ENCODE data around the gene ARHGAP21. TPM values are rescaled to one million over a fixed set of nuclear protein-coding genes. Genes with fewer than 3 reads are reported as not detected.
"Not testable (repeated sequence)": the region's sequence is repeated elsewhere in the genome, so short reads cannot be mapped to it uniquely, and the experiment has no call there.

Gene ARHGAP21
- total RNA-seq (2014; rRNA removed; shearing (Covaris generic)) (42.0 and 44.5 TPM in 2 replicates), polyA plus RNA-seq (2016; fragmentation: Nextera tagmentation; extraction: Ambion mirVana) (14.5 and 15.3 TPM in 2 replicates)
- long read RNA-seq, partial matches to known transcripts = 2 of 3 reads
- long read RNA-seq, other reads (novel, unspliced or antisense) = 1 of 3 reads

GRCh38 chr10:24723788-24724380, at the start of gene ARHGAP21:
Gene ARHGAP21 (minus strand): TSS chr10:24723887. CDS start chr10:24721899, 1,988 bp downstream.
- peaks cover 43% of the 10 kb centered on the region for H3K27me3 ChIP-seq (ENCODE audit: insufficient read depth)
- no peak within 1 kb of the TSS for H3K27ac ChIP-seq (ENCODE audit: low read depth)
- H3K4me1 Mint-ChIP-seq = peaks cover 21% of the 10 kb centered on the region
- ATAC-seq (peak; percentile 43), DNase-seq (ENCODE audit: low spot score) (peak; percentile 63)
- TF ChIP-seq CTCF (conservative IDR thresholded peaks at IDR 0.05; ENCODE audit: low read depth in 2 of 2) (peak; percentile 17 to 19; a peak in 2 of 4 replicates), ZNF331 (CRISPR knock-in tag; IDR thresholded peaks at IDR 0.05; ENCODE audit: low read depth) (no peak), EZH2phosphoT487 (IDR thresholded peaks at IDR 0.05; ENCODE audit: unreplicated experiment) (no peak)
- H2AFZ ChIP-seq = peak within 1 kb of the TSS; percentile 96
- peak within 1 kb of the TSS; percentile 93 for H3K4me2 ChIP-seq
- no peaks in the 10 kb centered on the region for H3K9me2 ChIP-seq (ENCODE audit: insufficient read depth)
- H3F3A ChIP-seq (replicated peaks; ENCODE audit: low read depth) = 0 out of 2 replicates have a peak, but pooled peaks cover 4% of the 10 kb centered on the region
- peak within 1 kb of the TSS; percentile 91 for H3K4me3 Mint-ChIP-seq
- no peaks in the 10 kb centered on the region; the same call in 2 of the 3 replicates for H3K36me3 Mint-ChIP-seq (ENCODE audit: low read depth)
- H3K79me2 ChIP-seq (replicated peaks; ENCODE audit: insufficient read depth) = peaks cover 34% of the 10 kb centered on the region
- H3K27ac Mint-ChIP-seq = no peak within 1 kb of the TSS
- peaks cover 28% of the 10 kb centered on the region for H3K27me3 Mint-ChIP-seq (ENCODE audit: insufficient read depth, low read depth, poor library complexity)
- peaks cover 43% of the 10 kb centered on the region for H3K4me1 ChIP-seq (ENCODE audit: insufficient read depth)
- peak within 1 kb of the TSS; percentile 84 for H3K4me3 ChIP-seq
- peaks cover 9% of the 10 kb centered on the region; the same call in 1 of the 2 replicates for H4K20me1 ChIP-seq (replicated peaks; ENCODE audit: insufficient read depth)
- H3K9me3 Mint-ChIP-seq = no peaks in the 10 kb centered on the region; the same call in 2 of the 3 replicates
- H3K36me3 ChIP-seq (ENCODE audit: insufficient read depth) = no peaks in the 10 kb centered on the region

GRCh38 chr10:24771943-24772694, 48.4 kb upstream of the ARHGAP21 start:
- Mint-ChIP-seq H3K9me3 (no peaks in the 10 kb centered on the region), H3K27ac (no peak overlapping the region), H3K27me3 (ENCODE audit: insufficient read depth, low read depth, poor library complexity) (no peaks in the 10 kb centered on the region), H3K4me3 (no peak overlapping the region), H3K4me1 (no peaks in the 10 kb centered on the region), H3K36me3 (ENCODE audit: low read depth) (no peaks in the 10 kb centered on the region; the same call in 2 of the 3 replicates)
- Histone ChIP-seq H3K36me3 (ENCODE audit: insufficient read depth) (no peaks in the 10 kb centered on the region), H2AFZ (no peak overlapping the region), H3K27me3 (ENCODE audit: insufficient read depth) (no peaks in the 10 kb centered on the region), H3K4me1 (ENCODE audit: insufficient read depth) (no peaks in the 10 kb centered on the region), H3K4me2 (no peak overlapping the region), H3K79me2 (replicated peaks; ENCODE audit: insufficient read depth) (no peaks in the 10 kb centered on the region), H3K9me2 (ENCODE audit: insufficient read depth) (0 out of 2 replicates have a peak, but pooled peaks cover 3% of the 10 kb centered on the region), H3K27ac (ENCODE audit: low read depth) (no peak overlapping the region), H3F3A (replicated peaks; ENCODE audit: low read depth) (no peaks in the 10 kb centered on the region), H3K4me3 (no peak overlapping the region), H4K20me1 (replicated peaks; ENCODE audit: insufficient read depth) (no peaks in the 10 kb centered on the region)
- TF ChIP-seq EZH2 (IDR thresholded peaks at IDR 0.05; ENCODE audit: low read depth, unreplicated experiment) (no peak), CTCF (conservative IDR thresholded peaks at IDR 0.05; ENCODE audit: low read depth in 2 of 2) (no peak)
- no peak for DNase-seq (ENCODE audit: low spot score)
- no peak for ATAC-seq

- H3K9me2 ChIP-seq (ENCODE audit: insufficient read depth); H3K36me3 ChIP-seq (ENCODE audit: insufficient read depth); H3K4me2 ChIP-seq; H3K27ac ChIP-seq (ENCODE audit: low read depth); ATAC-seq; H3K4me3 ChIP-seq; H3K4me3 Mint-ChIP-seq; H2AFZ ChIP-seq; DNase-seq (ENCODE audit: low spot score); H3K27me3 ChIP-seq (ENCODE audit: insufficient read depth); H3K27me3 Mint-ChIP-seq (ENCODE audit: insufficient read depth, low read depth, poor library complexity); H4K20me1 ChIP-seq (replicated peaks; ENCODE audit: insufficient read depth); H3K27ac Mint-ChIP-seq; H3K79me2 ChIP-seq (replicated peaks; ENCODE audit: insufficient read depth); H3F3A ChIP-seq (replicated peaks; ENCODE audit: low read depth): not testable (repeated sequence)
- Mint-ChIP-seq H3K4me1 (peaks cover 14% of the 10 kb centered on the region), H3K36me3 (ENCODE audit: low read depth) (peaks cover 32% of the 10 kb centered on the region), H3K9me3 (peaks cover 35% of the 10 kb centered on the region)
- H3K4me1 ChIP-seq (ENCODE audit: insufficient read depth) = peaks cover 20% of the 10 kb centered on the region
These were observed 41.3 kb upstream of the ARHGAP21 start for GRCh38 chr10:24764991-24765390.

Data from GM23338 (cell line).